ENCODE data around the gene EXOC2. TPM values are rescaled to one million over a fixed set of nuclear protein-coding genes. Genes with fewer than 3 reads are reported as not detected.

EXOC2 gene
- total and polyA plus RNA-seq, 2 of the 13 experiments (the other 11 are each of a cell fraction or from before 2014, with no cell fraction given) = 12.6 to 22.9 TPM

DNA sequence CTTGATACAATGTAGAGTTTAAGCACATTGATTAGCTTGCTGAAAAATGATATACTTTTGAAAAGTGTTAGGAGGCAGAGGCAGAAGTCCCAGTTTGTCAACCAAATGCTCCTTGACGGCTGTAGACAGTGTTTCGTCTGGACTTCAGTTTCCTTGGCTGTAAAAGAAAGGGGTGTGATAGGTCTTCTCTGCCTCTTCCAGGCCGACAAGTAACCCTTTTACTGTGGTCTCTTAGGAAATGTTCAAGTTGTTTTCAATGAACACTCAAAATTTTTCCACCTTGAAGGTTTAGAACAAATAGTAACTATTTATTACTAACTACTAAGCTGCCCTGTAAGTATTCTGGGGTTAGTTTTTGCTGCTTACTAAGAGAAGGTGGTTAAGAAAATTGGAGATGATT lies 179.0 kb downstream of the EXOC2 start (continued):
- TF ChIP-seq, protein P1, sequence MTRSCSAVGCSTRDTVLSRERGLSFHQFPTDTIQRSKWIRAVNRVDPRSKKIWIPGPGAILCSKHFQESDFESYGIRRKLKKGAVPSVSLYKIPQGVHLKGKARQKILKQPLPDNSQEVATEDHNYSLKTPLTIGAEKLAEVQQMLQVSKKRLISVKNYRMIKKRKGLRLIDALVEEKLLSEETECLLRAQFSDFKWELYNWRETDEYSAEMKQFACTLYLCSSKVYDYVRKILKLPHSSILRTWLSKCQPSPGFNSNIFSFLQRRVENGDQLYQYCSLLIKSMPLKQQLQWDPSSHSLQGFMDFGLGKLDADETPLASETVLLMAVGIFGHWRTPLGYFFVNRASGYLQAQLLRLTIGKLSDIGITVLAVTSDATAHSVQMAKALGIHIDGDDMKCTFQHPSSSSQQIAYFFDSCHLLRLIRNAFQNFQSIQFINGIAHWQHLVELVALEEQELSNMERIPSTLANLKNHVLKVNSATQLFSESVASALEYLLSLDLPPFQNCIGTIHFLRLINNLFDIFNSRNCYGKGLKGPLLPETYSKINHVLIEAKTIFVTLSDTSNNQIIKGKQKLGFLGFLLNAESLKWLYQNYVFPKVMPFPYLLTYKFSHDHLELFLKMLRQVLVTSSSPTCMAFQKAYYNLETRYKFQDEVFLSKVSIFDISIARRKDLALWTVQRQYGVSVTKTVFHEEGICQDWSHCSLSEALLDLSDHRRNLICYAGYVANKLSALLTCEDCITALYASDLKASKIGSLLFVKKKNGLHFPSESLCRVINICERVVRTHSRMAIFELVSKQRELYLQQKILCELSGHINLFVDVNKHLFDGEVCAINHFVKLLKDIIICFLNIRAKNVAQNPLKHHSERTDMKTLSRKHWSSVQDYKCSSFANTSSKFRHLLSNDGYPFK (CRISPR knock-in tag; IDR thresholded peaks at IDR 0.05; ENCODE audit: borderline replicate concordance) = no peak
- no peak for TF ChIP-seq MEIS1 (CRISPR knock-in tag; IDR thresholded peaks at IDR 0.05; ENCODE audit: borderline replicate concordance)

DNA sequence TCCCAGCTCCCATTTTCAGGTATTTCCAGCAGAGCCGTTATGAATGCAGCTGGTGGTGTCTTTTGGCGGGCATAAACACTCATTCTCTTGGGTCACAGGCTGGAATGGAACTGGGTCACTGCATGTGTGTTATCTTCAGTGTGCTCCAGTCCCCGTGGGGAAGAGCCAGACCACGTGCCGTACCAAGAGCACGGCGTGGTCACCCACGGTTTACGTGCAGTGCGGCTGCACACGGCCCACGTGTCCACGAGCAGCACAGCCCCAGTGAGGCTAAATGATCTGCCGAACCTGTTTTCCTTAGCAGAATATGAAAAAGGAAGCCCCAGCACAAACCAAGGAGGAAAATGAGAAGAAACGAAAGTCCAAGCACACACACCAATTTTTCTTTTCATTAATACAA lies 179.9 kb downstream of the EXOC2 start:
- Histone ChIP-seq H3K27ac (ENCODE audit: extremely low read length, insufficient read depth, low read length) (no peak overlapping the region), H3K4me1 (ENCODE audit: insufficient read depth, low read length) (no peaks in the 10 kb centered on the region), H3K9ac (ENCODE audit: insufficient read depth, low read depth, low read length) (no peak overlapping the region), H2AFZ (ENCODE audit: low read length) (no peak overlapping the region), H3K4me3 (replicated peaks in 1 of 3; ENCODE audit: insufficient read depth in 1 of 3, low read depth in 2 of 3, low read length in 3 of 3) (no peak overlapping the region), H4K20me1 (ENCODE audit: insufficient read depth, low read length) (no peaks in the 10 kb centered on the region), H3K36me3 (replicated peaks in 1 of 2; ENCODE audit: control insufficient read depth in 1 of 2, insufficient read depth in 2 of 2, low read length in 2 of 2) (peaks cover 0 to 2% of the 10 kb centered on the region in 2 experiments; a peak in 2 of 5 replicates), H3K9me3 (ENCODE audit: low read length) (no peaks in the 10 kb centered on the region), H3K27me3 (ENCODE audit: control insufficient read depth in 1 of 2, insufficient read depth in 2 of 2, low read length in 2 of 2) (no peaks in the 10 kb centered on the region), H3K4me2 (ENCODE audit: low read depth, low read length) (no peak overlapping the region), H3K79me2 (ENCODE audit: insufficient read depth, low read length) (no peaks in the 10 kb centered on the region)
- ATAC-seq (no peak), FAIRE-seq (no peak), DNase-seq (ENCODE audit: low spot score) (no peak)
- TF ChIP-seq, protein P2, sequence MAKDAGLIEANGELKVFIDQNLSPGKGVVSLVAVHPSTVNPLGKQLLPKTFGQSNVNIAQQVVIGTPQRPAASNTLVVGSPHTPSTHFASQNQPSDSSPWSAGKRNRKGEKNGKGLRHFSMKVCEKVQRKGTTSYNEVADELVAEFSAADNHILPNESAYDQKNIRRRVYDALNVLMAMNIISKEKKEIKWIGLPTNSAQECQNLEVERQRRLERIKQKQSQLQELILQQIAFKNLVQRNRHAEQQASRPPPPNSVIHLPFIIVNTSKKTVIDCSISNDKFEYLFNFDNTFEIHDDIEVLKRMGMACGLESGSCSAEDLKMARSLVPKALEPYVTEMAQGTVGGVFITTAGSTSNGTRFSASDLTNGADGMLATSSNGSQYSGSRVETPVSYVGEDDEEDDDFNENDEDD (CRISPR knock-in tag; IDR thresholded peaks at IDR 0.05; ENCODE audit: borderline replicate concordance) = no peak
- TF ChIP-seq, protein P3, sequence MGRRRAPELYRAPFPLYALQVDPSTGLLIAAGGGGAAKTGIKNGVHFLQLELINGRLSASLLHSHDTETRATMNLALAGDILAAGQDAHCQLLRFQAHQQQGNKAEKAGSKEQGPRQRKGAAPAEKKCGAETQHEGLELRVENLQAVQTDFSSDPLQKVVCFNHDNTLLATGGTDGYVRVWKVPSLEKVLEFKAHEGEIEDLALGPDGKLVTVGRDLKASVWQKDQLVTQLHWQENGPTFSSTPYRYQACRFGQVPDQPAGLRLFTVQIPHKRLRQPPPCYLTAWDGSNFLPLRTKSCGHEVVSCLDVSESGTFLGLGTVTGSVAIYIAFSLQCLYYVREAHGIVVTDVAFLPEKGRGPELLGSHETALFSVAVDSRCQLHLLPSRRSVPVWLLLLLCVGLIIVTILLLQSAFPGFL (CRISPR knock-in tag; IDR thresholded peaks at IDR 0.05) = no peak
- TF ChIP-seq, protein P4, sequence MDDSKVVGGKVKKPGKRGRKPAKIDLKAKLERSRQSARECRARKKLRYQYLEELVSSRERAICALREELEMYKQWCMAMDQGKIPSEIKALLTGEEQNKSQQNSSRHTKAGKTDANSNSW (CRISPR knock-in tag; IDR thresholded peaks at IDR 0.05; ENCODE audit: borderline replicate concordance) = no peak
- TF ChIP-seq FOXA3 (CRISPR knock-in tag; IDR thresholded peaks at IDR 0.05) (no peak), HDAC2 (CRISPR knock-in tag; IDR thresholded peaks at IDR 0.05) (no peak), RBAK (CRISPR knock-in tag; IDR thresholded peaks at IDR 0.05) (no peak), ZNF251 (CRISPR knock-in tag; IDR thresholded peaks at IDR 0.05) (no peak), ZNF274 (CRISPR knock-in tag; IDR thresholded peaks at IDR 0.05) (no peak), ARID2 (CRISPR knock-in tag; IDR thresholded peaks at IDR 0.05; ENCODE audit: borderline replicate concordance) (no peak), PTBP1 (IDR thresholded peaks at IDR 0.05; ENCODE audit: low read depth, low read length, poor library complexity, severe bottlenecking) (no peak), KMT2A (CRISPR knock-in tag; IDR thresholded peaks at IDR 0.05) (no peak)
- TF ChIP-seq, protein P5, sequence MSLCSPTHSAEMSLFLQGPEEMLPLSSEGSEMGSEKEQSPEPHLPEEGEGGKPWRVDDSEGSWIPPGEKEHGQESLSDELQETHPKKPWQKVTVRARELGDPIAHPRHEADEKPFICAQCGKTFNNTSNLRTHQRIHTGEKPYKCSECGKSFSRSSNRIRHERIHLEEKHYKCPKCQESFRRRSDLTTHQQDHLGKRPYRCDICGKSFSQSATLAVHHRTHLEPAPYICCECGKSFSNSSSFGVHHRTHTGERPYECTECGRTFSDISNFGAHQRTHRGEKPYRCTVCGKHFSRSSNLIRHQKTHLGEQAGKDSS (CRISPR knock-in tag; IDR thresholded peaks at IDR 0.05; ENCODE audit: borderline replicate concordance, low read depth) = no peak
- POLR2A ChIA-PET = no interaction called here
- BruUV-seq (replicated peaks) = no TSS peak
- 97% methylated on average over 15 of the region's 15 CpGs for WGBS (ENCODE audit: low lambda C conversion rate)
- CTCF ChIA-PET (ENCODE audit: low intra/inter-chr PET ratio, low total read pairs) = no interaction called here
- in situ Hi-C loops (cut with HindIII; ENCODE audit: extremely low pct_ligation_motif_present, low pct_unique_long_range_greater_than_20kb) = no loop called here
- intact Hi-C loops (cut with micrococcal nuclease; ENCODE audit: unreplicated experiment) = no loop called here

Data from HepG2 (cell line).